Esophagus muscularis mucosa (tissue), 3 donors: Measurements from ENCODE around the gene APOO.

Experiments
- CTCF ChIP-seq, 3 experiments: fragments of 200-600 bp in 2 of 3; fragments of 450-650 bp in 1 of 3; sonication (generic) in 2 of 3; IDR thresholded peaks; one replicate each; pipeline ENCODE4 v1.5.1; 2017 to 2019; ENCODE audit warnings: antibody characterized with exemption in 3 of 3, mild to moderate bottlenecking in 2 of 3, moderate library complexity in 1 of 3
- POLR2A ChIP-seq: fragments of 450-650 bp; IDR thresholded peaks from one replicate; pipeline ENCODE4 v1.6.1; 2017; ENCODE audit warnings: antibody characterized with exemption, moderate library complexity, mild to moderate bottlenecking, low read depth
- POLR2AphosphoS5 ChIP-seq, 2 donors: sonication (generic); formaldehyde crosslinking; IDR thresholded peaks; one replicate each; pipeline ENCODE4 v1.6.1; 2017; ENCODE audit warnings: antibody characterized with exemption in 2 of 2

GRCh38 chrX:23936180-23936579 is 28.4 kb upstream of the APOO start:
- TF ChIP-seq CTCF (IDR thresholded peaks at IDR 0.05) (no peak), POLR2A (no peak), POLR2AphosphoS5 (IDR thresholded peaks at IDR 0.05) (no peak)
